Stimulated activated CD8-positive, alpha-beta memory T cell treated with anti-CD3 and anti-CD28 coated beads, Interleukin-15, amount 100 ng/mL, for 4 hours (primary cell): ENCODE results near the gene USP8.
"Not testable (repeated sequence)": the region's sequence is repeated elsewhere in the genome, so short reads cannot be mapped to it uniquely, and the experiment has no call there.

Experiments
- DNase-seq, 2 donors: peaks; one replicate each; pipeline ENCODE4 v3.0.0-alpha.2; 2020; ENCODE audit warnings: low read depth in 2 of 2

Gene USP8

DNA sequence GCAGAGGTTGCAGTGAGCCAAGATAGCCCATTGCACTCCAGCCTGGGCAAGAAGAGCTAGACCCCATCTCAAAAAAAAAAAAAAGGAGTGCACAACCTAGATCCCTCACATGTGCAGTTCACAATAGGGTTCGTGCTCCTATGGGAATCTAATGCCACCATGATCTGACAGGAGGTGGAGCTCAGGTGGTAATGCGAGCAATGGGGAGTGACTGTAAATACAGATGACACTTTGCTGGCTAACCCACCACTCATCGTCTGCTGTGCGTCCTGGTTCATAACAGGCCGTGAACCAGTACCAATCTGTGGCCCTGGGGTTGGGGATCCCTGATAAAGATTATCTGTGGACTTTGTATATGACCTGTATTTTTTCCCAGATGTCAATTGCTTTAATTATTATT, 16.7 kb downstream of the USP8 start:
- DNase-seq = no peak

DNA sequence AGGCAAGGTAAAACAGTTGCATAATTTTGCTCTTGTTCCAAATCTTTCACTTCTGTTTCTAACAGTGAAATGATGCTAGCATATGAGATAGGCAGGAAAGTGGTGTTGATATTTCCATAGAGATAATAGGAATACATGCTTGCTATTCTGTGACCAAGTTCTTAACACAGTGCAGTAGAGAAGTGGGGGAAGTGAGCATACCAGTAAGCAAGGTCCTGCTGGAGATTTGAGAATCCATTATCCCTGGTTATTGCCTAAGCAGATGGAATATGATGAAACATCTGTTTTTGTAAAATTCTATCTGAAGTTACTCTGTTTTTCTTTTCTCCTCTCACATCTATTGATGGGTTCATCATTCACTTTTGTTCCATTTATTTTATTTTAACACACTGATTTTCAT, 28.7 kb downstream of the USP8 start:
- no peak for DNase-seq

DNA sequence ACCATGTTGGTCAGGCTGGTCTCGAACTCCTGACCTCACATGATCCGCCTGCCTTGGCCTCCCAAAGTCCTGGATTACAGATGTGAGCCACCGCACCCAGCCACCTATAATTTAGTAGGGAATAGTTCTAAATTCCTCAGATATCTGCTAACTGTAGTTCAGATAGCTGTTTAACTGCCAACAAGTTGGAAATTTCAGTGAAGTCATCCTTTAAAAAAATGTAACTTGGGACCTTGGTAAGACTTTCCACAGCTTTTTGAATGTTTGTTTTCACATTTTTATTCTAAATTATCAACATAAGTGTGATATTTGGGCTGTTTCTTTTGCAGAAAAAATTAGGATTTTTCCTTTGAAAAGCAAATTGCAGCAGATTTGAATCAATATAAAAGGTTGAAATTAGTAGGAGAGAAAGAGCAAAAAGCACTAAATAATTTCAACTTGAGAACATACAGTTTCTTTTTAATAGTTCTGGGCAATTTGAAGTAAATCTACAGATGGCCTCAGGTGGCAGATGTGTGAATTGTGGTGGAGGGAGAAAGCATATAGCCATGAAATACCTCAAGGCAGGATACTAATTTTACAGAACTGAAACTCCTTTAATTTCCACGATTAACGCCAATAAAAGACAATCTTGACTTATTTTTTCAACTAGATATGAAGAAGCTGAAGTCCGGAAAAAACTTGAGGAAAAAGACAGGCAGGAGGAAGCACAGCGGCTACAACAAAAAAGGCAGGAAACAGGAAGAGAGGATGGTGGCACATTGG, 34.3 kb downstream of the USP8 start:
- DNase-seq = no peak

DNA sequence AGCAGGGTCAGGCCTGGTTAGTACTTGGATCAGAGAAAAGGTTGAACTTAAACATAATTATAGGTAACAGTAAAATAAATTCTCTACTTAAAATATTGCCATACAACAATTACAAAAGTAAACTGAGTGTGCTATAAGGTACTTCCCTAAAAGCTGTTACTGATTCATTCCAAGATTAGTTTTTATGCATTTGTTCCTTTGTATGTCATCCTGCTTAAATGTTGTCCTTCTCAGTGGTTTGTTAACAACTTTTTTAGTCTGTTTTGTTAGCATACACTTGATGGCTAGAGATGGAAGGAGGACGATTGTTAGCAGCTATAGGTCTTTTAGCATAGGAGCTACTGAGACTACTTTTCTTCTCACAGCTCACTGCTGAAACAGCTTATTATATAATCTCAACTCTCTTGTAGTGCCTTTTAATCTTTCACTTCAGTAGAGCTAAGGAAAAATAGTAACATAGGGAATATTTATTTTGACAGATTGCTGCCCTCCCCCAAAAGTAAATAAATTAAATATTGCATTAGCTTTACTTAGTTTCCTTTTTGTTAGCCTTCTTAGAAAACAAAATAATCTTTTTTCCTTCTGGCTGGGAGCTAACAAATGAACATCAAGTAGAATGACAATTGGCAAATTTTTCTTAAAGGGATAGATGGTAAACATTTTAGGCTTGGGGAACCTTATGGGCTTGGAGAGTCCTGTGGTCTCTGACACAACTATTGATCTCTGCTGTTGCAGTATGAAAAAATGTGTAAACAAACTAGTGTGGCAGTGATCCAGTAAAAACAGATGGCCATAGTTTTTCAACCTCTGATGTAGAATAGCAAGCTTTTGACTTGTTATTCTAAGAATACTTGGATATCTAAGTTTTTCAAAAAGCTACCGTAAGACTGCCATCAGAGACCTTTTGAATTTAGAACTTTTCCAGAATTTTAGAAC, 39.5 kb downstream of the USP8 start:
- DNase-seq = no peak

- DNase-seq = no peak
Observed at GRCh38 chr15:50471072-50471471, 46.9 kb downstream of the USP8 start.

DNA sequence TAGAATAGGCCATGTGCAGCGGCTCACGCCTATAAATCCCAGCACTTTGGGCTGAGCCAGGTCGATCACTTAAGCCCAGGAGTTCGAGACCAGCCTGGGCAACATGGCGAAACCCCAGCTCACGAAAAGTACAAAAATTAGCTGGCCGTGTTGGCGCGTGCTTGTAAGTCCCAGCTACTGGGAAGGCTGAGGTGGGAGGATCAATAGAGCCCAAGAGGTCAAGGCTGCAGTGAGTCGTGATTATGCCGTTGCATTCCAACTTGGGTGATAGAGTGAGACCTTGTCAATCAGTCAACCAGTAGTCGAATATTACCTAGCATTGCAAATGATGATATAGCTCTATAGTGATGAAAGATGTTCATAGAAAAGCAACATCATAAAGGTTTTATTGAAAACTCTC, 51.9 kb downstream of the USP8 start:
- DNase-seq = no peak

- no peak for DNase-seq
Observed at GRCh38 chr15:50484781-50485180, 60.6 kb downstream of the USP8 start.

DNA sequence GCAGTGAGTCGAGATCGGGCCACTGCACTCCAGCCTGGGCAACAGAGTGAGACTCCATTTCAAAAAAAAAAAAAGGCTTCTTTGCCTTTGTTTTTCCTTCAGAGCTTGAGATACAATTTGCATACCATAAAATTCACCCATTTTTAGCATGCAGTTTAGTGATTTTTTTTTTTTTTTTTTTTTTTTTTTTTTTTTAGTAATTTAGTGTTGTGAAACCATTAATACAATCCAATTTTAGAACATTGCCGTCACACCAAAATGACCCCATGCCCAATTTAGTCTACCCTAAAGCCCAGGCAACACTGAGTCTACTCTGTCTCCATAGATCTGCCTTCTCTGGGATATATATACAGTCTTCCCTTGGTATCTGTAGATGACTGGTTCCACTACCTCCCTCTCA, 61.2 kb downstream of the USP8 start:
- DNase-seq = no peak

- DNase-seq = no peak
Observed at GRCh38 chr15:50487287-50487686, 63.1 kb downstream of the USP8 start.

DNA sequence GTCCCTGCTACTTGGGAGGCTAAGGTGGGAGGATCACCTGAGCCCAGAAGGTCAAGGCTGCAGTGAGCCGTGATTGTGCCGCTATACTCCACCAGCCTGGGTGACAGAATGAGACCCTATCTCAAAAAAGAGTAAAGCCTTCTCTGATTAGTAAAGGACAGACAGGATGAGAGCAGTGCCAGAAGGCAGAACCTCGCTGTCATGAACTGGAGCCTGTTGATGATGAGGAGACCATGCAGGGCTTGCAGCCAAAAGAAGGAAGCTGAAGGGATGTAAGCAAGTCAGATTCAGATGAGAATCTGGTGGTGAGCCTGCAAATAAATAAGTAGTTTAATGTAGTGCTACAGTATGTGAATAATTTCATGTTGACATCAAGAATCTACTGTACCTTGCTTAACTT, 69.4 kb downstream of the USP8 start:
- DNase-seq = no peak

DNA sequence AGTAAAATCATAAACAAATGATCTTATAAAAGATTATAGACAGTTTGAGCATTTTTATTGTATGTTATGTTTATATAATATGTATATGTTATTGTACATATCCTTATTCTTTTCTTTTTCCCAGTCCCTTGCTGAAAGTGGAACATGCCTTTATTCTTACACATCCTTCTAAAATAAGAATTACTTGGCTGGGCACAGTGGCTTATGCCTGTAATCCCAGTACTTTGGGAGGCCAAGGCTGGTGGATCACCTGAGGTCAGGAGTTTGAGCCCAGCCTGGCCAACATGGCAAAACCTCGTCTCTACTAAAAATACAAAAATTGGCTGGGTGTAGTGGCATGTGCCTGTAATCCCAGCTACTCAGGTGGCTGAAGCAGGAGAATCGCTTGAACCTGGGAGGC, 70.3 kb downstream of the USP8 start:
- not testable (repeated sequence) for DNase-seq

DNA sequence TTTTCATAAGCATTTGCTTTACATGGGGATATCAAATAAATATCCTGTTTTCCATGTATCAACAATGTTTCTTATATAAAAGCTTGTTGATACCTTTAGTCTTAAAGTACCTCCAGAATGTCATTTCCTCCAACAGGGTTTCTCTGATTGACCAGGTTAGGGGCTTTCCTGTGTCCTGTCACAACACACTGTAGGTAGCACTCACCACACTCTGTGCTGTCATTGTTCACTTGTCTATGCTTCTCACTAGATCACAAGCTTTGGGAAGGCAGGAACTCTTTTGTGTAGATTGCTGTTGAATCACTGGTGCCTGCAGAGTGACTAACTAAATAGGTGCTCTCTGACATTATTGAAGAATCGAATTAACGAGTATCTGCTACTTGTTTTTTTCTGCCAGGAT, 72.5 kb downstream of the USP8 start:
- DNase-seq = no peak

GRCh38 chr15:50500352-50500751, 76.1 kb downstream of the USP8 start:
- DNase-seq = no peak

DNA sequence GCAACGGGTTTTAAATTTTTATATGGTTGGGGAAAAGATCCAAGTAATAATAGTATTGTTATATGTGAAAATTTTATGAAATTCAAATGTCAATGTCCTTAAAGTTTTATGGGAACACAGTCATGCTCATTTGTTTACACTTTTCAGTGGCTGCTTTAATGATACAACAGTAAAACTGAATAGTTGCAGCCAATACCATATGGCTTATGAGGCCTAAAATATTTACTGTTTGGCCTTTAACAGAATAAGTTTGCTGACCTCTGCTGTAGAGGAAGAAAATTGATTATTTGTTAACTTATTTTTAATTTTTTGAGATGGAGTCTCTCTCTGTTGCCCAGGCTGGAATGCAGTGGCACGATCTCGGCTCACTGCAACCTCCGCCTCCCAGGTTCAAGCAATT, 77.6 kb downstream of the USP8 start:
- DNase-seq = no peak

DNA sequence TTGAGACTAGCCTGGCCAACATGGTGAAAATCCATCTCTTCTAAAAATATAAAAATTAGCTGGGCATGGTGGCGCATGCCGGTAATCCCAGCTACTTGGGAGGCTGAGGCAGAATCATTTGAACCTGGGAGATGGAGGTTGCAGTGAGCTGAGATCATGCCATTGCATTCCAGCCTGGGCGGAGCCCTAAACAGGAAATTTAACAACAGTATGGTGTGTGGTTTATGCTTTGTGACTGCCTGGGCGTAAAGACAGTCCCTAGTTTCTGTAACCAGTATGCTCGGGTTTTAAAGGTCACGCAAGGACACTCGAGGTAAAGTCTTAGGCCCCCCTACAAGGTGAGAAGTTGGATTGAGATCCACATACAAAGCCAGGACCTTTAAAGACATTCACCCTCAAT, 78.9 kb downstream of the USP8 start:
- DNase-seq = no peak

GRCh38 chr15:50505656-50506055, 81.5 kb downstream of the USP8 start:
- not testable (repeated sequence) for DNase-seq

GRCh38 chr15:50506121-50506520, 81.9 kb downstream of the USP8 start:
- no peak for DNase-seq

- no peak for DNase-seq
Observed at GRCh38 chr15:50513001-50513400, 88.8 kb downstream of the USP8 start.

- DNase-seq = no peak
Observed at GRCh38 chr15:50519740-50520425, 95.7 kb downstream of the USP8 start.

- no peak for DNase-seq
Observed at GRCh38 chr15:50523851-50524251, 99.6 kb downstream of the USP8 start.

DNA sequence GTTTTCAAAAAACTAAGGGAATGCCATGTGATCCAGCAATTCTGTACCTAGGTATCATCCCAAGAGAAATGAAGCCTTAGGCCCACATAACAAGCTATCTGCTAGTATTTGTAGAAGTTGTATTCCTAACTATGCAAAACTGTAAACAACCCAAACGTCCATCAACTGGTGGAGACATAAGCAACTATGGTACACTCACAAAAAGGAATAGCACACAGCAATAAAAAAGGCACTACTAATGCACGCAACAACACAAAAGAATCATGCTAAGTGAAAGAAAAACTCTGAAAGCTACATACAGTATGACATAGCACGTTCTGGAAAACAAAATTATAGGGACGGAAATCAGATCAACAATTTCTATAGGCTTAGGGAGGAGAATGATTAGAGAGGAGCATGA, 107.0 kb downstream of the USP8 start:
- DNase-seq = no peak

- no peak for DNase-seq
Observed at GRCh38 chr15:50531766-50532165, 107.6 kb downstream of the USP8 start.

DNA sequence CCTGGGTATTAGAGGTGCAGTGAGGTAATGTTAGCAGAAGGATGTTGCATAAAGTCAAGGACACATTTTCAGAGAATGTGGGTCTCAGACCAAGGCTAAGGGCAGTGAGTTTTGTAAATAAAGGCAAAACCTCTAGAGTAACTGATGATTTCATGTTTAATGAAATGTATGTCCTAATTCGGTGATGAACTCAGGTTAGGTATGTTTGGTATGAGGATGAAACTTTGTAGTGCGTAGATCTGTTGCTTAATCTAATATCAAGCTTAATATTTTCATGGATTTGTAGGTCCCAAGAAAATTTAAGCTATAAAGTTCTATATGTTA, 118.6 kb downstream of the USP8 start:
- no peak for DNase-seq
